Activated CD8-positive, alpha-beta memory T cell treated with anti-CD3 and anti-CD28 coated beads for 1 hour (primary cell): Measurements from ENCODE around the gene TWSG1.
"Not testable (repeated sequence)": the region's sequence is repeated elsewhere in the genome, so short reads cannot be mapped to it uniquely, and the experiment has no call there.

ENCODE experiments used
- DNase-seq, 2 donors: peaks; one replicate each; pipeline ENCODE4 v3.0.0-alpha.2; 2020; ENCODE audit warnings: low read depth in 1 of 2; ENCODE audit errors: extremely low read depth in 1 of 2

The TWSG1 gene

GRCh38 chr18:9334973-9335696 lies 562 bp downstream of the TWSG1 start:
- peak in 1 of 2 donors; percentile 6 for DNase-seq

- DNase-seq: no peak
Observed at GRCh38 chr18:9335697-9336045, 1.1 kb downstream of the TWSG1 start.

GRCh38 chr18:9336827-9337226 lies 2.3 kb downstream of the TWSG1 start:
- DNase-seq: no peak

GRCh38 chr18:9337873-9338272 lies 3.3 kb downstream of the TWSG1 start:
- no peak for DNase-seq

- DNase-seq: no peak
Observed at GRCh38 chr18:9340472-9340871, 5.9 kb downstream of the TWSG1 start.

GRCh38 chr18:9343577-9343976 lies 9.0 kb downstream of the TWSG1 start:
- no peak for DNase-seq

GRCh38 chr18:9346775-9347174 lies 12.2 kb downstream of the TWSG1 start:
- DNase-seq: no peak

GRCh38 chr18:9348079-9348671 lies 13.6 kb downstream of the TWSG1 start:
- no peak for DNase-seq

- no peak for DNase-seq
Observed at GRCh38 chr18:9348766-9349165, 14.2 kb downstream of the TWSG1 start.

GRCh38 chr18:9353596-9353995 lies 19.0 kb downstream of the TWSG1 start:
- DNase-seq: no peak

- no peak for DNase-seq
Observed at GRCh38 chr18:9354256-9354655, 19.7 kb downstream of the TWSG1 start.

GRCh38 chr18:9356976-9357375 lies 22.4 kb downstream of the TWSG1 start:
- DNase-seq: no peak

GRCh38 chr18:9359796-9360195 lies 25.2 kb downstream of the TWSG1 start:
- no peak for DNase-seq

- no peak for DNase-seq
Observed at GRCh38 chr18:9361191-9361590, 26.6 kb downstream of the TWSG1 start.

GRCh38 chr18:9362869-9363268 lies 28.3 kb downstream of the TWSG1 start:
- DNase-seq: no peak

GRCh38 chr18:9364242-9364641 lies 29.7 kb downstream of the TWSG1 start:
- no peak for DNase-seq

- DNase-seq: no peak
Observed at GRCh38 chr18:9365406-9365805, 30.8 kb downstream of the TWSG1 start.

- no peak for DNase-seq
Observed at GRCh38 chr18:9366126-9366714, 31.6 kb downstream of the TWSG1 start.

- DNase-seq: not testable (repeated sequence)
Observed at GRCh38 chr18:9373254-9373653, 38.7 kb downstream of the TWSG1 start.

GRCh38 chr18:9379118-9379517 lies 44.5 kb downstream of the TWSG1 start:
- no peak for DNase-seq

- DNase-seq: no peak
Observed at GRCh38 chr18:9380101-9380500, 45.5 kb downstream of the TWSG1 start.

GRCh38 chr18:9380621-9381395 lies 46.2 kb downstream of the TWSG1 start:
- no peak for DNase-seq
